Breast epithelium (tissue), 3 donors: Measurements from ENCODE around the gene FAM149B1.

Source experiments
- POLR2A ChIP-seq: fragments of 450-650 bp; IDR thresholded peaks from one replicate; pipeline ENCODE4 v1.6.1; 2016; ENCODE audit warnings: antibody characterized with exemption, mild to moderate bottlenecking, moderate library complexity
- TF ChIP-seq, protein P1 (sequence below), 3 donors: fragments of 450-650 bp; IDR thresholded peaks; one replicate each; pipeline ENCODE4 v1.5.1; 2016 to 2017; ENCODE audit warnings: antibody characterized with exemption in 3 of 3, mild to moderate bottlenecking in 3 of 3, moderate library complexity in 3 of 3

DNA sequence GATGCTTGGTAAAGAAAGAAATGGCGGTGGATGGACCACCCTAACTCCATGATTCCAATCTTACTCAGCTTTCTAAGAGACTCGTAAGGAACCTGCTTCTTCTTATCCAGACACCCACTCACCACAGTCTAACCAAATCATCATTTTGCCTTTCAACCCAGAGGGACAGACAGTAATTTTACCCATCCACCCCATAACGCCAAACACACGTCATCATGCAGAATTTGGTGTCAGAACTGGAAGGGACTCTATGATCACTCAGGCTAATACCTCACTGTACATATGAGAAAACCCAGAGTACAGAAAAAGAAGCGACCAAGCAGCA is 499 bp upstream of the FAM149B1 start:
- TF ChIP-seq, protein P1, sequence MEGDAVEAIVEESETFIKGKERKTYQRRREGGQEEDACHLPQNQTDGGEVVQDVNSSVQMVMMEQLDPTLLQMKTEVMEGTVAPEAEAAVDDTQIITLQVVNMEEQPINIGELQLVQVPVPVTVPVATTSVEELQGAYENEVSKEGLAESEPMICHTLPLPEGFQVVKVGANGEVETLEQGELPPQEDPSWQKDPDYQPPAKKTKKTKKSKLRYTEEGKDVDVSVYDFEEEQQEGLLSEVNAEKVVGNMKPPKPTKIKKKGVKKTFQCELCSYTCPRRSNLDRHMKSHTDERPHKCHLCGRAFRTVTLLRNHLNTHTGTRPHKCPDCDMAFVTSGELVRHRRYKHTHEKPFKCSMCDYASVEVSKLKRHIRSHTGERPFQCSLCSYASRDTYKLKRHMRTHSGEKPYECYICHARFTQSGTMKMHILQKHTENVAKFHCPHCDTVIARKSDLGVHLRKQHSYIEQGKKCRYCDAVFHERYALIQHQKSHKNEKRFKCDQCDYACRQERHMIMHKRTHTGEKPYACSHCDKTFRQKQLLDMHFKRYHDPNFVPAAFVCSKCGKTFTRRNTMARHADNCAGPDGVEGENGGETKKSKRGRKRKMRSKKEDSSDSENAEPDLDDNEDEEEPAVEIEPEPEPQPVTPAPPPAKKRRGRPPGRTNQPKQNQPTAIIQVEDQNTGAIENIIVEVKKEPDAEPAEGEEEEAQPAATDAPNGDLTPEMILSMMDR (IDR thresholded peaks at IDR 0.05), result no peak
- no peak for TF ChIP-seq POLR2A
